Measurements from ENCODE around the gene FANCC. TPM values are rescaled to one million over a fixed set of nuclear protein-coding genes. Genes with fewer than 3 reads are reported as not detected.

FANCC gene
- total and polyA plus RNA-seq, 2 of the 4 experiments (the other 2 are of a cell fraction): 4.7 to 6.3 TPM

GRCh38 chr9:95225076-95225725 lies 92.3 kb downstream of the FANCC start:
- Histone ChIP-seq H4K20me1 (ENCODE audit: insufficient read depth, low read length) (no peaks in the 10 kb centered on the region), H3K56ac (ENCODE audit: extremely low read depth, insufficient read depth, low read length) (no peak overlapping the region), H3K9me1 (ENCODE audit: insufficient read depth, low read length) (no peaks in the 10 kb centered on the region; the same call in 1 of the 2 replicates), H3K9ac (ENCODE audit: low read depth, low read length) (no peak overlapping the region), H3K4ac (ENCODE audit: low read depth, low read length) (no peak overlapping the region), H4K8ac (ENCODE audit: low read depth in 2 of 2, low read length in 2 of 2) (no peak overlapping the region), H2BK15ac (ENCODE audit: low read depth, low read length) (no peak overlapping the region), H2BK120ac (ENCODE audit: low read depth, low read length) (no peak overlapping the region), H3K36me3 (ENCODE audit: control insufficient read depth, insufficient read depth, low read length) (no peaks in the 10 kb centered on the region), H3K4me2 (ENCODE audit: low read depth, low read length) (no peak overlapping the region), H2BK20ac (ENCODE audit: low read depth, low read length) (no peak overlapping the region), H4K91ac (ENCODE audit: insufficient read depth, low read depth, low read length) (no peak overlapping the region), H3K27me3 (ENCODE audit: control insufficient read depth, insufficient read depth, low read length) (no peaks in the 10 kb centered on the region), H2AFZ (replicated peaks; ENCODE audit: low read length, poor library complexity) (no peak overlapping the region), H4K5ac (ENCODE audit: low read depth, low read length) (no peak overlapping the region), H3K79me1 (ENCODE audit: low read depth in 1 of 2, low read length in 2 of 2) (no peaks in the 10 kb centered on the region), H3K4me1 (ENCODE audit: control insufficient read depth, insufficient read depth, low read length) (peaks cover 2% of the 10 kb centered on the region; the same call in 1 of the 2 replicates), H3K23ac (ENCODE audit: low read depth, low read length) (no peak overlapping the region), H3K9me3 (ENCODE audit: control insufficient read depth, insufficient read depth, low read length) (no peaks in the 10 kb centered on the region), H3K4me3 (ENCODE audit: insufficient read depth, low read depth, low read length) (no peak overlapping the region), H3K27ac (ENCODE audit: insufficient read depth, low read length) (no peak overlapping the region), H3K14ac (replicated peaks; ENCODE audit: low read depth, low read length) (no peak overlapping the region), H2AK5ac (ENCODE audit: low read depth, low read length) (no peak overlapping the region), H2BK5ac (ENCODE audit: low read depth, low read length, poor library complexity, severe bottlenecking) (no peak overlapping the region), H2AK9ac (replicated peaks; ENCODE audit: low read depth, low read length, poor library complexity) (no peak overlapping the region), H3K18ac (ENCODE audit: low read depth, low read length) (no peak overlapping the region)
- intact Hi-C loops (cut with micrococcal nuclease) (no loop called here), dilution Hi-C loops (cut with HindIII; ENCODE audit: low sequenced_read_pairs, unreplicated experiment) (no loop called here), in situ Hi-C loops (cut with MboI; ENCODE audit: low sequenced_read_pairs) (no loop called here)
- peak; percentile 27 for DNase-seq
- no TSS peak for BruUV-seq (replicated peaks)
- ChIA-PET CTCF (no interaction called here), POLR2A (ENCODE audit: unreplicated experiment) (no interaction called here)
- no peak for TF ChIP-seq RFX5 (IDR thresholded peaks at IDR 0.05; ENCODE audit: low read depth, low read length)
- TF ChIP-seq MAZ (IDR thresholded peaks at IDR 0.05; ENCODE audit: borderline replicate concordance, low read depth, low read length): no peak
- no peak for TF ChIP-seq MXI1 (IDR thresholded peaks at IDR 0.05; ENCODE audit: borderline replicate concordance, low read depth, low read length)
- TF ChIP-seq MAFK (IDR thresholded peaks at IDR 0.05; ENCODE audit: low read depth, low read length): no peak
- TF ChIP-seq CTCF (conservative IDR thresholded peaks at IDR 0.05; ENCODE audit: low read depth, low read length): no peak
- no peak for TF ChIP-seq CEBPB (IDR thresholded peaks at IDR 0.05; ENCODE audit: low read depth, low read length)
- no peak for TF ChIP-seq BHLHE40 (IDR thresholded peaks at IDR 0.05; ENCODE audit: low read depth, low read length)
- TF ChIP-seq POLR2A (IDR thresholded peaks at IDR 0.05; ENCODE audit: low read depth, low read length): no peak
- TF ChIP-seq SMC3 (IDR thresholded peaks at IDR 0.05; ENCODE audit: low read depth, low read length): no peak
- TF ChIP-seq RCOR1 (IDR thresholded peaks at IDR 0.05; ENCODE audit: insufficient replicate concordance, low read length): no peak
- no peak for TF ChIP-seq ELK1 (IDR thresholded peaks at IDR 0.05; ENCODE audit: borderline replicate concordance, low read depth, low read length)
- TF ChIP-seq NFE2L2 (IDR thresholded peaks at IDR 0.05; ENCODE audit: low read depth, low read length): no peak
- no peak for TF ChIP-seq RAD21 (IDR thresholded peaks at IDR 0.05; ENCODE audit: low read length)
- no peak for TF ChIP-seq CHD1 (IDR thresholded peaks at IDR 0.05; ENCODE audit: low read depth, low read length)
- TF ChIP-seq FOS (IDR thresholded peaks at IDR 0.05; ENCODE audit: low read depth, low read length): no peak
- no CpG with 5 or more reads among the region's 5 CpGs for WGBS, 2 experiments (ENCODE audit: extremely low coverage in 2 of 2, insufficient read length in 1 of 2)
- ATAC-seq (ENCODE audit: low read depth): no peak

Data from IMR-90 (cell line).